H1 (cell line): Measurements from ENCODE around the gene ASIC1. TPM values are rescaled to one million over a fixed set of nuclear protein-coding genes. Genes with fewer than 3 reads are reported as not detected.

ENCODE experiments used
- CTCF ChIA-PET: fragments of 300-600 bp; sonication (Branson Sonifier 250); formaldehyde crosslinking; loops from one replicate; lab custom pipeline; 2021; ENCODE audit not compliant: partially characterized antibody; lab: Charles Lee
- POLR2A ChIA-PET: fragments of 300-600 bp; sonication (Branson Sonifier 250); formaldehyde crosslinking; loops from one replicate; lab custom pipeline; 2021; ENCODE audit warnings: inconsistent platforms; ENCODE audit not compliant: partially characterized antibody; lab: Charles Lee
- DNase-seq, 2 experiments: peaks; one replicate each; pipeline versions ENCODE4 v3.0.0 to v3.0.0-alpha.2; 2010 to 2022; ENCODE audit warnings: low spot score in 2 of 2, low read depth in 1 of 2, mixed read lengths in 1 of 2
- FAIRE-seq: peaks from 2 replicates; lab custom pipeline; 2011; peaks lifted over from hg19 to GRCh38; lab: Jason Lieb, UNC
- H2AFZ ChIP-seq: 2 replicates; pipeline ENCODE4 v1.8.1; 2012; ENCODE audit warnings: low read length, inconsistent platforms
- H2AK5ac ChIP-seq: 2 replicates; pipeline ENCODE4 v1.6.1; 2013; ENCODE audit warnings: low read depth, low read length
- H2BK120ac ChIP-seq: replicated peaks from 2 replicates; pipeline ENCODE3; 2013; ENCODE audit warnings: low read depth, low read length, inconsistent platforms
- H2BK12ac ChIP-seq: 2 replicates; pipeline ENCODE4 v1.6.1; 2013; ENCODE audit warnings: low read depth, low read length
- H2BK15ac ChIP-seq: 2 replicates; pipeline ENCODE4 v1.6.1; 2013; ENCODE audit warnings: low read length
- H2BK20ac ChIP-seq: 2 replicates; pipeline ENCODE4 v1.6.1; 2013; ENCODE audit warnings: low read length
- H2BK5ac ChIP-seq: 2 replicates; pipeline ENCODE4 v1.6.1; 2013; ENCODE audit warnings: low read depth, low read length
- H3K14ac ChIP-seq: 2 replicates; pipeline ENCODE4 v1.6.1; 2013; ENCODE audit warnings: inconsistent platforms; ENCODE audit not compliant: insufficient read length
- H3K18ac ChIP-seq: 2 replicates; pipeline ENCODE4 v1.6.1; 2013; ENCODE audit warnings: low read length; ENCODE audit errors: extremely low read depth
- H3K23ac ChIP-seq: 2 replicates; pipeline ENCODE4 v1.6.1; 2013; ENCODE audit warnings: inconsistent platforms; ENCODE audit not compliant: insufficient read length
- H3K23me2 ChIP-seq: 2 replicates; pipeline ENCODE4 v1.6.1; 2013; ENCODE audit warnings: low read depth, low read length
- H3K27ac ChIP-seq: 2 replicates; pipeline ENCODE4 v1.6.1; 2011; ENCODE audit warnings: low read depth, low read length, inconsistent platforms
- H3K27me3 ChIP-seq, 4 experiments: replicated peaks in 1 of 4; 1 replicate in 1 of 4; 2 replicates in 3 of 4; pipeline versions ENCODE4 v1.6.1 to v1.8.1; 2011 to 2013; ENCODE audit warnings: low read length in 3 of 4, mild to moderate bottlenecking in 3 of 4, inconsistent platforms in 2 of 4, mixed read lengths in 2 of 4, moderate library complexity in 1 of 4; ENCODE audit not compliant: control insufficient read depth in 3 of 4, insufficient read depth in 3 of 4; ENCODE audit errors: extremely low read depth in 1 of 4
- H3K36me3 ChIP-seq, 4 experiments: 2 replicates each; pipeline versions ENCODE4 v1.6.1 to v1.8.1; 2011 to 2013; ENCODE audit warnings: mild to moderate bottlenecking in 4 of 4, low read length in 3 of 4, moderate library complexity in 2 of 4, control low read depth in 1 of 4, inconsistent platforms in 1 of 4; ENCODE audit not compliant: insufficient read depth in 4 of 4, control insufficient read depth in 2 of 4
- H3K4ac ChIP-seq: replicated peaks from 2 replicates; pipeline ENCODE3; 2013; ENCODE audit warnings: low read length, low read depth, mixed read lengths, inconsistent platforms; ENCODE audit not compliant: insufficient read length
- H3K4me1 ChIP-seq, 4 experiments: replicated peaks in 1 of 4; 1 replicate in 1 of 4; 2 replicates in 3 of 4; pipeline versions ENCODE4 v1.6.1 to v1.8.1; 2011 to 2013; ENCODE audit warnings: low read length in 3 of 4, inconsistent platforms in 2 of 4, mixed read lengths in 1 of 4; ENCODE audit not compliant: insufficient read depth in 4 of 4, control insufficient read depth in 3 of 4
- H3K4me2 ChIP-seq, 2 experiments: 2 replicates each; pipeline versions ENCODE4 v1.6.1 to v1.8.1; 2011 to 2013; ENCODE audit warnings: low read depth in 2 of 2, low read length in 2 of 2, control low read depth in 1 of 2, inconsistent platforms in 1 of 2, mild to moderate bottlenecking in 1 of 2; ENCODE audit not compliant: insufficient read depth in 1 of 2
- H3K4me3 ChIP-seq, 4 experiments: fragments of 200-600, 300-600 bp in 1 of 4; sonication (generic), shearing (Covaris generic), sonication (Bioruptor Twin) in 1 of 4; 2 replicates each; pipeline versions ENCODE4 v1.5.1 to v1.8.1; 2011 to 2016; ENCODE audit warnings: low read length in 4 of 4, low read depth in 3 of 4, control low read depth in 2 of 4, inconsistent platforms in 2 of 4, mild to moderate bottlenecking in 2 of 4, mixed read lengths in 1 of 4, moderate library complexity in 1 of 4; ENCODE audit not compliant: insufficient read depth in 2 of 4; ENCODE audit errors: extremely low read depth in 1 of 4
- H3K56ac ChIP-seq: replicated peaks from 2 replicates; pipeline ENCODE3; 2013; ENCODE audit warnings: low read depth, mild to moderate bottlenecking, mixed read lengths, low read length, inconsistent platforms; ENCODE audit not compliant: insufficient read length
- H3K79me1 ChIP-seq: 2 replicates; pipeline ENCODE4 v1.6.1; 2013; ENCODE audit warnings: low read depth, low read length, control low read depth
- H3K79me2 ChIP-seq, 2 experiments: 2 replicates each; pipeline versions ENCODE4 v1.6.1 to v1.8.1; 2012 to 2013; ENCODE audit warnings: low read length in 2 of 2, mild to moderate bottlenecking in 2 of 2, inconsistent platforms in 1 of 2; ENCODE audit not compliant: insufficient read depth in 2 of 2, control insufficient read depth in 1 of 2
- H3K9ac ChIP-seq, 4 experiments: replicated peaks in 1 of 4; 1 replicate in 1 of 4; 2 replicates in 3 of 4; pipeline versions ENCODE4 v1.6.1 to v1.8.1; 2011 to 2013; ENCODE audit warnings: low read depth in 3 of 4, low read length in 3 of 4, control low read depth in 2 of 4, mild to moderate bottlenecking in 2 of 4, moderate library complexity in 2 of 4, inconsistent platforms in 1 of 4; ENCODE audit errors: extremely low read depth in 1 of 4
- H3K9me3 ChIP-seq, 2 experiments: 2 replicates each; pipeline versions ENCODE4 v1.6.1 to v1.8.1; 2012 to 2013; ENCODE audit warnings: mild to moderate bottlenecking in 2 of 2, moderate library complexity in 2 of 2, control low read depth in 1 of 2, inconsistent platforms in 1 of 2, low read depth in 1 of 2, low read length in 1 of 2, mixed read lengths in 1 of 2; ENCODE audit not compliant: insufficient read depth in 2 of 2
- H4K20me1 ChIP-seq, 2 experiments: replicated peaks in 1 of 2; 2 replicates each; pipeline versions ENCODE3 to v1.8.1; 2011 to 2013; ENCODE audit warnings: inconsistent platforms in 2 of 2, low read length in 2 of 2, mild to moderate bottlenecking in 1 of 2; ENCODE audit not compliant: insufficient read depth in 2 of 2, control insufficient read depth in 1 of 2
- H4K5ac ChIP-seq: 2 replicates; pipeline ENCODE4 v1.6.1; 2013; ENCODE audit warnings: low read length, low read depth, mixed read lengths, inconsistent platforms; ENCODE audit not compliant: insufficient read length
- H4K8ac ChIP-seq: 2 replicates; pipeline ENCODE4 v1.8.0; 2013; ENCODE audit warnings: mild to moderate bottlenecking, moderate library complexity, low read length, inconsistent platforms; ENCODE audit not compliant: insufficient read depth; ENCODE audit errors: extremely low read depth
- H4K91ac ChIP-seq: replicated peaks from 2 replicates; pipeline ENCODE3; 2013; ENCODE audit warnings: low read length, mixed read lengths, inconsistent platforms; ENCODE audit not compliant: insufficient read length
- ATF2 ChIP-seq: IDR thresholded peaks from 2 replicates; pipeline ENCODE4 v1.6.1; 2012; ENCODE audit warnings: low read length, inconsistent platforms
- CTBP2 ChIP-seq: IDR thresholded peaks from 2 replicates; pipeline ENCODE4 v1.7.0; 2011; ENCODE audit warnings: borderline replicate concordance, mild to moderate bottlenecking, moderate library complexity, mixed read lengths, low read length; ENCODE audit not compliant: insufficient read depth, insufficient read length
- EGR1 ChIP-seq: IDR thresholded peaks from 2 replicates; pipeline ENCODE4 v1.6.1; 2011; ENCODE audit warnings: low read depth, low read length, borderline replicate concordance
- KDM1A ChIP-seq: fragments of 200-600, 300-600 bp; sonication (generic); IDR thresholded peaks from 2 replicates; pipeline ENCODE4 v1.7.1; 2016; ENCODE audit warnings: mild to moderate bottlenecking, low read length, borderline replicate concordance
- WGBS, 2 experiments: shearing (Covaris generic) in 1 of 2; methylation state at CpG; one replicate each; pipeline versions ENCODE4 v1.1.6 to v1.1.7; 2013 to 2015; ENCODE audit warnings: low lambda C conversion rate in 2 of 2, mixed read lengths in 2 of 2, inconsistent platforms in 1 of 2, low coverage in 1 of 2, missing lambda C conversion rate in 1 of 2; ENCODE audit not compliant: insufficient replicate concordance in 2 of 2, insufficient coverage in 1 of 2, insufficient read length in 1 of 2; ENCODE audit errors: extremely low coverage in 1 of 2, missing lambda C conversion rate in 1 of 2; 5-methylcytosine and 5-hydroxymethylcytosine counted together
- polyA plus RNA-seq, 7 experiments: library from polyadenylated mRNA; depleted of rRNA in 3 of 7; stranded (reverse) in 5 of 7; unstranded in 2 of 7; fragments of >200 nt in 5 of 7; fragments of 200-250 nt in 2 of 7; gene quantifications; 1 replicate in 5 of 7; 2 replicates in 1 of 7; 4 replicates in 1 of 7; pipeline versions ENCODE4 v1.2.1 to v1.2.3, GENCODE V29; 2011 to 2013; ENCODE audit warnings: missing spikeins in 2 of 7, mixed read lengths in 2 of 7
- total RNA-seq: library from RNA; stranded (reverse); fragmentation: NEBNext Ultra II Directional; extraction: Animal tissue kit (Norgen Biotek cat#: 25700); gene quantifications from 2 replicates; pipeline ENCODE4 v1.2.1, GENCODE V29; 2021

The ASIC1 gene
- total and polyA plus RNA-seq, 2 of the 8 experiments (the other 6 are each of a cell fraction or from before 2014, with no cell fraction given) = 2.4 to 4.4 TPM

- H4K5ac ChIP-seq = no peak overlapping the region
- H3K79me1 ChIP-seq = no peaks in the 10 kb centered on the region
- no peak for FAIRE-seq
- H2BK15ac ChIP-seq = no peak overlapping the region
- H2AFZ ChIP-seq = peak overlapping the region; percentile 71; the same call in 1 of the 2 replicates
- H3K4ac ChIP-seq = no peak overlapping the region
- H3K4me2 ChIP-seq = peak overlapping the region; percentile 37 to 72
- ChIA-PET CTCF (interaction anchor here (0.7 to 13.4 kb wide), 4 partner anchors 19 to 604 kb away, joined by 3 to 257 read pairs (median 10); no protein-coding TSS in a partner anchor), POLR2A (interaction anchor here (0.6 to 1.4 kb wide), 2 partner anchors 54 to 66 kb away, joined by 3 read pairs; no protein-coding TSS in a partner anchor)
- H3K79me2 ChIP-seq = no peaks in the 10 kb centered on the region
- DNase-seq = peak in 1 of 2 experiments; percentile 61
- H2BK5ac ChIP-seq = no peak overlapping the region
- H3K27ac ChIP-seq = no peak overlapping the region
- H2BK120ac ChIP-seq = no peak overlapping the region
- no peak overlapping the region for H3K23ac ChIP-seq
- no peak overlapping the region for H3K14ac ChIP-seq
- no peaks in the 10 kb centered on the region for H3K36me3 ChIP-seq
- peaks cover 0 to 3% (median under 1%) of the 10 kb centered on the region in 4 experiments; a peak in 1 of 7 replicates for H3K4me1 ChIP-seq
- WGBS, 2 experiments = 23% methylated on average over 10 of the region's 21 CpGs; no CpG with 5 or more reads in 1 of the 2 experiments
- H3K56ac ChIP-seq = no peak overlapping the region
- TF ChIP-seq EGR1 = peak; percentile 59; the same call in 1 of the 2 replicates
- no peak for TF ChIP-seq ATF2
- peak; percentile 45; the same call in 1 of the 2 replicates for TF ChIP-seq KDM1A
- TF ChIP-seq CTBP2 = no peak
- H3K9ac ChIP-seq = no peak overlapping the region
- H3K9me3 ChIP-seq = no peaks in the 10 kb centered on the region
- H4K91ac ChIP-seq = no peak overlapping the region
- 0 out of 2 replicates have a peak overlapping the region, but pooled peaks have one; percentile 27 for H2BK12ac ChIP-seq
- H3K27me3 ChIP-seq = peaks cover 0 to 2% (median 0%) of the 10 kb centered on the region in 4 experiments; a peak in 3 of 7 replicates
- H3K4me3 ChIP-seq = peak overlapping the region; percentile 32 to 67 (median 65)
- H2BK20ac ChIP-seq = no peak overlapping the region
- H2AK5ac ChIP-seq = no peak overlapping the region
- no peaks in the 10 kb centered on the region for H4K20me1 ChIP-seq
- H3K23me2 ChIP-seq = peaks cover 6% of the 10 kb centered on the region; the same call in 1 of the 2 replicates
- H4K8ac ChIP-seq = peak overlapping the region; percentile 83; the same call in 1 of the 2 replicates
- H3K18ac ChIP-seq = no peak overlapping the region; the same call in 1 of the 2 replicates
Measured at GRCh38 chr12:50032515-50032853, 24.9 kb upstream of the ASIC1 start.
